K562 (cell line): Measurements from ENCODE around the gene SOCS7.

Experiments
- EP300 ChIP-seq: IDR thresholded peaks from 2 replicates; pipeline ENCODE4 v1.6.1; 2012; ENCODE audit warnings: low read length, improper control_type of control experiment
- RCOR1 ChIP-seq, 2 experiments: IDR thresholded peaks; 2 replicates each; pipeline ENCODE4 v1.6.1; 2012; ENCODE audit warnings: low read depth in 2 of 2, low read length in 2 of 2, borderline replicate concordance in 1 of 2, improper control_type of control experiment in 1 of 2
- TF ChIP-seq, protein P1 (sequence below): fragments of 450-650 bp; formaldehyde crosslinking; IDR thresholded peaks from 2 replicates; pipeline ENCODE4 v1.4.0; 2022; ENCODE audit warnings: missing genetic modification characterization

- TF ChIP-seq, protein P1, sequence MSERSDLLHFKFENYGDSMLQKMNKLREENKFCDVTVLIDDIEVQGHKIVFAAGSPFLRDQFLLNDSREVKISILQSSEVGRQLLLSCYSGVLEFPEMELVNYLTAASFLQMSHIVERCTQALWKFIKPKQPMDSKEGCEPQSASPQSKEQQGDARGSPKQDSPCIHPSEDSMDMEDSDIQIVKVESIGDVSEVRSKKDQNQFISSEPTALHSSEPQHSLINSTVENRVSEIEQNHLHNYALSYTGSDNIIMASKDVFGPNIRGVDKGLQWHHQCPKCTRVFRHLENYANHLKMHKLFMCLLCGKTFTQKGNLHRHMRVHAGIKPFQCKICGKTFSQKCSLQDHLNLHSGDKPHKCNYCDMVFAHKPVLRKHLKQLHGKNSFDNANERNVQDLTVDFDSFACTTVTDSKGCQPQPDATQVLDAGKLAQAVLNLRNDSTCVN (CRISPR knock-in tag), result no peak
- TF ChIP-seq RCOR1 (IDR thresholded peaks at IDR 0.05; ENCODE audit: borderline replicate concordance in 1 of 2, low read depth in 2 of 2, low read length in 2 of 2) (no peak), EP300 (no peak)
Measured at GRCh38 chr17:38338535-38338934, 13.1 kb upstream of the SOCS7 start.
